Activated CD4-positive, alpha-beta T cell treated with anti-CD3 and anti-CD28 coated beads, Interleukin-2, amount 50 U/mL, for 24 hours (primary cell): ENCODE measurements around the gene PRELID2.
A peak's percentile ranks its signal among the peaks of the same experiment; 100 is the strongest.
"Not testable (repeated sequence)": the region's sequence is repeated elsewhere in the genome, so short reads cannot be mapped to it uniquely, and the experiment has no call there.

Source experiments
- DNase-seq, 2 donors: peaks; one replicate each; pipeline ENCODE4 v3.0.0-alpha.2; 2020; ENCODE audit warnings: low read depth in 1 of 2, low spot score in 1 of 2

Gene PRELID2

DNA sequence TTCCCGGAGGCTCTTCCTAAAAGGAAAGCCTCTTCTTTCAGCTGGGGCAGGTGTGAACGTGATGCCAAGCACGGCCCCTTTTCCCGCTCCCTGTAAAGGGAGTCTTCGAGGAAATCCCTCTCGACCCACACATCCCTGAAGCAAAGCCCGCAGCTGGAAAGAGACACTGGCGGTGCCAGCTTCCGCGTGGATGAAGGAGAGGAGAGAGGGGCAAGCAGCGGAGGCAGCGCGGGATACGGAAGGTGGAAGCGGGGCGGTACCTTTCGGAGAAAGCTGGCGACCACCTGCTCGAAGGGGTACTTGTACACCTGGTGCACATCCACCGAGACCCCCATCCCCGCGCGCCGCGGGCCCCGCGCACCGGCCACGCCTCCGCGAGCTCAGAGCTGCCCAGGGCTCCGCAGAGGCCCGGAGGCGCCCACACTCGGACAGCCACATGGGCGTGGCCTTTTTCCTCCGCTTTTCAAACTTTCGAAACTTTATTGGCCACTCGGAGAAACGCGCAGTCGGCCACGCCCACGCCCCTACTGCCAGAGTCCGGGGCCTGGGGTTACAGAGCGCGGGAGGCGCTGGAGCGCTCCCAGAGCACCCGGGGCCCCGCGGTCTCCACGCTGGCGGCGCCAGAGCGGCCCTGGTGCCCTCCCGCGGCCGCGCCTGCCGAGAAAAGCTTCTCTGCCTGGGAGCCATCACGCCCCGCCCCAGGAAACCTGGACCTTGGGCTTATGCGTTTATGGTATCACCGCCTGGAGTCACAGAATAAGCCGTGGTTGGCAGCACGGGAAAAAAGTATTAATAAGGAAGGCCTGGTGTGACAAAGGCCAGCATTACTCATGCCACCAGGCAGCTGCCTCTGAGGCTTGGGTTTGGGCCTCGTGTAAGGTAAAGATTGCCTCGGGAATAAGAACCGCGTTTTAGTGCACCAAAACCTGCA, at the start of gene PRELID2:
Gene PRELID2, minus strand, starts transcription at position 426 of the 931 bp plus-strand sequence. Its CDS starts 91 bp downstream, at position 335.
- peak; percentile 7 to 12 for DNase-seq

DNA sequence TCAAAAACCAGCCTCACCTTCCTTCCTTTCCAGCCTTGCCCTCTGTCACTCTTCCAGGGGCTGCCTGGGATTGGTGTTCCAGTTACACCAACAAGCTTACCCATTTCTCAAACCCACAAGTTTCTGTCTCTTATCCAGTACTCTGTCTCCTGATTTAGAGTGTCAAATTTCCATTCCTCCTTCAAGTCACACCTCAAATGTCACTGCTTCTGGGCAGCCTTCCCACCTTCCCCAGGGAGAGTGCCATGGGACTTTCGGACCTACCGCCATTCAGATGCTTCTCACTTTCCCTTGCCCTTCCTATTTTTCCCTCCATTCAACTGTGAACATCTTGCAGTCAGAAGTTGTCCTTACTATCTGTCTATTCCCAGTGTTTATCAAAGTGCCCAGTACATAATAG, 39.6 kb upstream of the PRELID2 start:
- DNase-seq, result no peak

DNA sequence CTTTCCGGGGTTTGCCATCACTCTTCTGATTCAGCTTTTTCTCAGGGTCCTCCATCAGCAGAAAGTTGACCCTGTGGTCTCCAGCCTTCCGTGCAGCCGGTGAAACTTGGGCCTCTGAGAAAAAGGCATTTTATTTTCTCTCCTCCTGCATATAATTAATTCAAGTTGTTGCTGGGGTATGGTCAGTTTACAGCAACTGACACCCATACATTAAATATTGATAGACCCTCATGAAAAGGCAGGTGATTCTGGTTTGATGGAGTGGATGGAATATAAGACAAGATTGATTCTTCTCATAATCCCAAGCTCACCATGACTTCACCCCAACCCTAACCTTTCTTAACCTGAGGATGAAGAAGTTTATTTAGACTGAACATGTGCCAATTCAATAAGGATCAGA, 37.8 kb upstream of the PRELID2 start, which contains the start of gene GRXCR2:
Gene GRXCR2, minus strand, starts transcription at position 101 of the 400 bp plus-strand sequence. Its CDS starts 46 bp downstream, at position 55.
- DNase-seq, result no peak

DNA sequence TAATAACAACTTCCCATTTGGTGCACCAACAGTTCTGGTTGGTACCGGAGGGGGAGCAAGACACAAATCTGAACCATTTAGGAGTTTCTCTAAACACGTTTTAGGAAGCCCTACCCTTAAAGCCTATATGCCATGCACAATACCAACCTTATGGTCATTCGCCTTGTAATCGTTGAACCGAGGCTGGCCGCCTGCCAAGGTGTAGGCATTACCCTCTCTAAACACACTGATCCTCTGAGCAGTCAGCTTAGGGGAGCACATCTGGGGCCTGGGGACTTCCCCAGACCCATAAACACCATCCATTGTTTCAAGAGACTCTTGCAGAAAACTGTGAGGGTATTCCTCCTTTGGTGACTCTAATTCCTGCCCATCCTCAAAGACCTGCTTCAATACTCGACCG, 37.3 kb upstream of the PRELID2 start:
- DNase-seq, result no peak

DNA sequence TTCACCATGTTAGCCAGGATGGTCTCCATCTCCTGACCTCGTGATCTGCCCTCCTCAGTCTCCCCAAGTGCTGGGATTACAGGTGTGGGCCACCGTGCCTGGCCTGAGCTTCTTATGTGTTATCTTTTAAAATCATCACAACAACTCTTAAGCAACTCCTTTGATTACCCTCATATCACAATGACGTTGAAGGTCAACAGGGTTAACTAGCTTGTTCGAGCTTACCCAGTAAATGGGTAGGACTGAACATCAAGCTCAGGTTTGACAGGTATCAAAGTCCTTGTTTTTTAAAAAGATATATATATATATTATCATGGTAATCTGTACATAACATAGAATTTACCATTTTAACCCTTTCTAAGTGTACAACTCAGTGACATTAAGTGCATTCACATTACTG, 34.6 kb upstream of the PRELID2 start:
- no peak for DNase-seq

DNA sequence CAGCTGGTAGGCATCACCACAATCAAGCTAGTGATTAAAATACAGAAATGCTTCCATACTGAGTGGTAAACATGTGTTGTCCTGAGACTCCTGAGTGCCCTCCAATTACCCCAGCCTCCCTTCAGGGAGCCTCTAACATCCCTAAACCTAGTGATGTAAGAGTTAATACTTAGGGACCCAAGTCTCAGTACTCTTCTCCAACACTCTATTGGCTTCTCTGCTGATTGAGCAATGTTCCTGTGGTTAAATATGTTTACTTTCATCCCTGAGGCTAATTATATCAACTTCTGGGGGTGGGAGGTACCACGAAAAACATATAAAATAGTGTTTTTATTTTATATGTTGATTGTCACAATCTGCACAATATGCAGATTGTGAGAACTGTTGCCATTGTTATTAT, 32.7 kb upstream of the PRELID2 start:
- DNase-seq, result no peak

DNA sequence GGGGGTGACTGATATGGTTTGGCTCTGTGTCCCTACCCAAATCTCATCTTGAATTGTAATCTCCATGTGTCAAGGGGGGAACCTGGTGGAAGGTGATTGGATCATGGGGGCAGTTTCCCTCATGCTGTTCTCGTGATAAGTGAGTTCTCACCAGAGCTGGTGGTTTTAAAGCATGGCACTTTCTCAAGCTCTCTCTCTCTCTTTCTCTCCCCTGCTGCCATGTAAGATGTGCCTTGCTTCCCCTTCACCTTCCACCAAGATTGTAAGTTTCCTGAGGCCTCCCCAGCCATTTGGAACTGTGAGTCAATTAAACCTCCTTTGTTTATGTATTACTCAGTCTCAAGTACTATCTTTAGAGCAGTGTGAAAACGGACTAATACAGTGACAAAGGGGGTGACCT, 29.3 kb upstream of the PRELID2 start:
- DNase-seq, result not testable (repeated sequence)

DNA sequence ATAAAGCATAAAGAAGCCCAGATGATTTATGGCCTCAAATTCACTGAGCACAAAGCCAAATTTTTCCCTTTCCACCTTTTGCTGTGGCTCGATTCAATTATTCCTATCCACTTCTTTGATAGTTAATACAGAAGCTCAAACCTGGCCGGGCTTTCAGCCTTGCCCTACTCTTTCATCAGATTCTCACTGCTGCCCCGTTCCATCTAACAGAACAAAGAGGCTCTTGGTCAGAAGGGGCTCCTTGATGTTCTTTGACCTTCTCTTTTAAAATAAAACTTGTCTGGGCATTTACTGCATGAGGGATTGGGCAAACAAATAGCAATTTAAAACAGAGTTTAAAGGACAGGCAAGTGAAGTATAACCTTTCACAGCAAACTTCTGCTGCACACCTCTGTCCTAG, 27.9 kb upstream of the PRELID2 start:
- DNase-seq, result no peak

DNA sequence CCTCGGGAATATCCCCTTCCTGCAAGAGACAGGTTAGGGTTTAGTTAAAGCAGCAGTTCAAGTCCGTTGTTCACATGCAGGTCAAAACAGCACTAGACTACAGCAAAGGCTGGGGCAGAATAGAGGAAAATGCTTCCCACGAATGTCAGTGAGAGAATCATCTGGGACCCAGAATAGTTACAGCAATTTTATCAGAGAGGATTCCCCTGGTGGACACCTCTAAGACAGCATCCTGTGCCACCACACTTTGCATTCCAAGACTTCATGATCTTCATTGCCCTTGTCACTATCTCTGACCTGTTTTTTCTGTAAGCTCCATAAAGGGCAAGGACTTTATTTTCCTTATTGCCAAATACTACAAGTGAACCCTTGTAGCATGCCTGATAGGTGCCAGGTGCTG, 24.8 kb upstream of the PRELID2 start:
- DNase-seq, result no peak

DNA sequence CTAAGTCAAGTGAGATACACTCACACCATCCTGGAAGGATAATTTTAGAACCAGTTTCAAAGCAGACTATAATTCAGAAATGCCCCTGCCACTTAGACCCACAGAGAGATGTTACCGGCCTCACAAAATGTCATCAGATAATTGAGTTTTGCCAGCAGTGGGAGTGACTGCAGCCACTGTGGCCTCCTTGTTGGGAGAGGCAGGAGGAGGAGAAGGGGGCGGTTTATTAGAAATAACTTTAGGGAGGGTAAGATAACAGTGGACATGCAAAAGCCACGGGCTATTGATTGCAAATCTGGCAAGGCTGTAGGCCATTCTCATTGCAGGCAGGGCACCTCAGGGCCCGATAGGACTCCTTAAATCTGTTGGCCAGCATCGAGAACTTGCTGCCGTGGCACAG, 24.3 kb upstream of the PRELID2 start:
- DNase-seq, result no peak

DNA sequence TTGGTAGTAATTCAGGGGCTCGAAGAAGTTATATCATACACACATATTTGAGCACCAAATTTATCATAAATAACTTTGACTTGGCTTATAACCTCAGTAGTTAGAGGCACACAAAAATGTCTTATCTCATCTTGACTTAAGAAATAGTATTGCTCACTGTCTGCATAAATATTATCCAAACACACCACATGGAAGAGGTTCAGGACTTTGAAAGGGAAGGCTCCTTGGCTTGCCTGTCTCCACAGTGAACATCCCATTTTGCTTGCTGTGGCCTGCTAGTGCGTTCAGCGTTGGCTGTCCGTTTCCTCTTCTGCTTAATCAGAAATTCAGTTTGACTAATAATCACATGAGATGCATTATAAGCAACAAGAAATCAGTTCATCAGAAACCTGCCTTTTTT, 23.8 kb upstream of the PRELID2 start:
- DNase-seq, result no peak

DNA sequence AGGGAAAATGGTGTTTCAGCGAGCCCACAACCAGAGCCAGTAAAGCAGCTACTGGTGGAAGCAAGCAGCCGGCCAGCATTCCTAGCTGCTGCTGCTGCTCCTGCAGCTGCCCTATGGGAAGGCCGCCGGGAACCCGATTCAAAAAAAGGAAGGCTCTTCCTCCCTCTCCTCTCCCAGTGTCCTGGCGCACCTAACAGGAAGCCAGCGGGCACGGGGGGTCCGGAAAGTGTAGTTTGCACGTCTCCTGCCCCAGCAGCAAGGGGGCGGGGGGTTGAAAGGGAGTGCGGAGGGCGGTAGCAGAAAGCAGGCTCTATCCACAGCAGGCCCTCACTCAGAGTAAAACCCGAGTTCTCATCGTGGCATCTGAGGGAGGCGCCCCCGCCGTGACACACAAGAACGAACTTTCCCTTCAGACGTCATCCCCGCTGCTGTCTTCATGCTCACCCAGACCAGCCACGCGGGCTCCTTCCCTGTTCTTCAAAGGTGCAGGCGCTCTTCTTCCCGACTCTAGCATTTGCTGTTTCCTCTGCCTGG, 21.2 kb upstream of the PRELID2 start:
- DNase-seq, result no peak

DNA sequence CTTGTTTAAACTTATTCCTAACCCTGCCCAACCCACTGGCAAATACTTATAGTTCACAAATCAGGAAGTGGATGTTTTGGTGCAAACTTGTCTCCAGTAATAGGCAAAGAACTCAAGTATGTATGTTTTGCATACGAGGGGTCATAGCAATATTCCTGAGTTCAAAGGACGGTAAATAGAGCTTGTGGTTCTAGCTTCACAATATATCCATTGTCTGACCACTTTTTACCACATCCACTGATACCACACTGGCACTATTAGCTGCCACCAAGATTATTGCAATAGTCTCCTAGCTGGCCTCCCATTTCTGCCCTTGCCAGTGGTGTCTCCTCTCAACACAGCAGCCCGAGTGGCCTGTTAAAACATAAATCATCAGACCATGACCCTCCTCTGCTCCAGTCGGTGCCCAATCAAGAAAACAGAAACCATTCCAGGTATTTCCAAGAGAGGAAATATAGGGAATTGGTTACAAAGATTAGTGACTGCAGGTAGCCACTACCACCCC, 20.7 kb upstream of the PRELID2 start:
- DNase-seq, result no peak

DNA sequence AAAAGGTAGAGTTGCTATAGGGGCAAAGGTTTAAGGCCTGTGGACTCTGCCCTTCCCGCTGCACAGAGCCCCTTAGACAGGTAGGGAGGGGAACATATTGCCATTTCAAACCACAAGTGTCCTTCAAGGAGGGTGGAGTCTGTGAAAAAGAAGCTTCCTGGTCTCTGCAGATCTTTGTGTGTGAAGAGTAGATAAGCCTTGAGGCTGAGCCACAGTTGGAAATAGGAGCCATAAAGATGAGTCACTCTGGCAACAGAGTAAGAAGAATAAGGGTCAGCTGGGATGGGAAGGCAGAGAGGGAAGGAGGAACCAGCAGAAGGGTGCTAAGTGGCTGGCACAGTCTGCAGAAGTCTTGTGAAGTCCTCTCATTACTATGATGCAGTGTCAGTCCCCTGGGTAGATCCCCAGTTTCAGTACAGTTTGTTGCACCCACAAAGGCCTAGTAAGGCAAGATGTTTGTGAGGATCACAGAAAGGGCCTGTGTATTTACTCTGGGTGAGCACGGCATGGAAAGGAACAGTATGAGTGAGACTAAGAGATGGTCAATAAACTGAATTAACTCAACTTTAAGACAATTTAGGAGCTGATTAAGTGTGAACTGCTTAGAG, 19.6 kb upstream of the PRELID2 start:
- DNase-seq, result no peak

DNA sequence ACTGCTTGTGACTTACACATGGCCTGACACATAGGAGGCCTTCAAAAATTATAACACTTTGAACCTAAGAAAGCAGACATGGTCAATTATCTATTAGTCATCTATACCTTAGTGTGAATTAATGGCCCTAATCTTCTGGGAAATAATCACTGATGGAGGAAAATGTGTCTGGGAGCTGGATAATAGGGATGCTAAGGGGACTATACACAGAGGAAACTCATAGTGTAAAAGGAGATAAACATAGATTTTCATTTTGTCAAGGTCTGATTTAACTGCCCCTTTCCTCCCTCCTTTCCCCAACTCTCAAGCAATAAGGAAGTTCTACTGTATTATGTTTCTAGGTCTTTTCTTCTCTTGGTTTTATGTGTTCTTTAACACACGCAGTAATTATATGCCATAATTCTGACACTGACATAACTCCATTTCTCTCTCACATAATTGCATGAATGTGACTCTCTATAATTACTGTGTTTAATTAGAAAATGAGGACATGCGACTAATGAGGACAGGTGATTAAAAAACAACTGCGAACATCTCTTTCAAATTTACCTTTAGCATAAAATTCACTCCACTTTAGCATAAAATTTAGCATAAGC, 18.7 kb upstream of the PRELID2 start:
- DNase-seq, result no peak

DNA sequence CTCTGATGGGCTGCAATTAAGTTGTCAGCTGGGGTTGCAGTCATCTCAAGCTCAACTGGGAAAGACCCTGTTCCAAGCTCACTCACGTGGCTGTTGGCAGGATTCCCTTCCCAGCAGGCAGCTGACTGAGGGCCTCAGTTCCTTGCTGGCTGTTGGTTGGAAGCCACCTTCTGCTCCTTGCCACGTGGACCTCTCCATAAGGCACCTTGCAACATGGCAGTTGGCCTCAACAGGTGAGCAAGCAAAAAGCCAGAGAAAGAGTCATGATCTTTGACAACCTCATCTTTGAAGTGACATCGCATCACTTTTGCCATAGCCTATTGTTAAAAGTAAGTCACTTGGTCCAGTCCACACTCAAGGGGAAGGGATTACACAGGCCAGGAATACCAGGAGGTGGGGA, 17.8 kb upstream of the PRELID2 start:
- DNase-seq, result no peak

DNA sequence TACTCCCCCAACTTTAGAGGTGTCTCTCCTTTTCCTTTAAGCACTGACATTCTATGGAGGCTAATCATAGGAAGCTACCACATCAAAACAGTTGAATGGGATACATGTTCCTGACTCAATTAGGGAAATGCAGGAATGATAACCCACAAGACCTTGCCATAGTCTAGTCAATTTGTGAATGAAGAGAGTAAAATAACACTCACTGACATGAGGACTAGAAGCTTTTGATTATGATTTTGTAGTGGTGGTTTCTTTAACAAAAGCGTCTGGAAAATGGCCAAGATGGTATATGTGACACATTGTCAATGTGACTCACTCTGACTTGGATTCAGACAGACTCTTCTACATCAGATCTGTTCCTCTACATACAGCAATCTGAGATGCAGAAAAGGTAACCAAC, 13.7 kb upstream of the PRELID2 start:
- DNase-seq, result no peak

DNA sequence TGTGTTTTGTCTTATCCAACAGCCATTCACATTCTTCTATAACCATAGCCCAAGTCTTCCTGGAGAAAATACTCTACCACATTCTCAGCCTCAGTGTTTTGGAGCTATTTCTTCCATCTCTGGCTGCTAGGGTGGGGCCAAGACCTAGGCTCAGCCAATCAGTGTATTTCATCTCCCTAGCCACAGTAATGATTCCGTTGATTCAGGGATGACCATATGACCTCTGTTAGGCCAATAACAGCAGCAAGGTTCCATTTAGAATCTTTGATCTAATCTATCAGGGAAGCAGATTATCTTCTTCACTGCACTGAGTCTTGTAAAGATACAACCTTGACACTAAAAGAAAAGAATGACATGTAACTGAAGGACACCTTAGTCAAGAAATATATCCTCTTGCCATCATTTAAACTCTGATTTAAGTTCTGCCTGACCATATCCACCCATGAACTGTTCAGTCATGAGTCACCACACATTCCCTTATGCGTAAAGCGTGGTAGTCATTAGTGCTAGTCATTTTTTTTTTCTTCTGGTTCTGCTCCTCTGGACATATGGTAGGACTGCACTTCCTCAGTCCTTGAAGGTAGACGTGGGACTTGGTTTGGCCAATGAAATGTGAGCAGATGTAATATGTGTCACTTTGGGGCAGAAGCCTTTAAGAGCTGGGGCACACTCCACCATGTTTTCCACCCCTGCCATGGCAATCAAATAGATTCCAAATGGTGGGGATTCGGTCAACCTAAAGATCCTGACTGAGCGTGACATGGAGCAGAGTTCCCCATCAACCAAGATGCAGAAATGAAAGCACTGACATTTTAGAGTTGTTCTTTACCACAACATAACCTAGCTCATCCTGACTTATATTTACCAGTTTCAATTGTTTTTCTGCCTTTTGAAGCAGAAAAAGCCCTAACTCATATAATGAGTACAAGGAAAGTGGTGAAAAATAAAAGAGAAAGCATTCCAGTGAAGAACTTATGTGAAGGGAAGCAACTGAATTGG, 12.7 kb upstream of the PRELID2 start:
- DNase-seq, result no peak

DNA sequence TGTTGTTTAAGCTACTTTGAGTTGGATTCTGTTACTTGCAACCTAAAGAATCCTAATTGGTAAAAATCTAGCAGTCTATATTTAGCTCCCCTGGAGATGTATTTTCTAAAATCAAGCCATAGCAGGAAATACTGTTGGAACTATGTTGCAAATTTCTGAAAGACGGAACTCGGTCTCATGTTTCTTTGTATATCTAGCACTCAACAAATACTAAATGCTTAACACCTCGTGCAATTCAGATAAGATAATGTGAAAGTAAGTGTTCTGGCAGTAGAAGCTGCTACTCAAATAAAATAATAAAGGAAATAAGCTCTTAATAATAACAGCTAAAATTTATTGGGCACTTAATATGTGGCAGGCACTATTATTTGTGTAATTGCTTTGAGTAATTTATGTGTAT, 10.9 kb upstream of the PRELID2 start:
- DNase-seq, result no peak

DNA sequence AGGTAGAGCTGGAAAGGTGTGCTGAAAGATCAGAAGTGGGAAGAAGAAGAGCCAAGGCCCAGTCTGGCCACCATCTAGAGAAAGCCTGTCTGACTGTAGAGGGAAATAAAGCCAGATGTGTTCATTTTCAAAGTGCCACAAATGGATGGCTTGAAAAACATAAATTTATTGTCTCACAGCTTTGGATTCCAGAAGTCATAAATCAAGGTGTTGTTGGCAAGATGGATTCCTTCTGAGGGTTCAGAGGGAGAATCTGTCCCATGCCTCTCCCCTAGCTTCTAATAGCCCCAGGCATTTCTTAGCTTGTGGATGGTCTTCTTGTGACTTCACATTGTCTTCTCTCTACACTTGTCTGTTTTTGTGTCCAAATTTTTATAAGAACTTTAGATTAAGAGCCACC, 6.2 kb upstream of the PRELID2 start:
- DNase-seq, result no peak
